HepG2 (cell line): ENCODE data around the gene HECTD4. TPM values are rescaled to one million over a fixed set of nuclear protein-coding genes. Genes with fewer than 3 reads are reported as not detected.

Experiments used
- FOXK2 ChIP-seq: fragments of 450-650 bp; IDR thresholded peaks from 2 replicates; pipeline ENCODE4 v1.6.1; 2016
- GPN1 ChIP-seq: sonication (generic); formaldehyde crosslinking; IDR thresholded peaks from 2 replicates; pipeline ENCODE4 v1.5.1; 2020; ENCODE audit warnings: missing genetic modification reagents, borderline replicate concordance
- HMG20B ChIP-seq: conservative IDR thresholded peaks from 2 replicates; pipeline ENCODE4 v1.6.1; 2016; ENCODE audit warnings: missing genetic modification reagents, missing compliant biosample characterization
- HNF1A ChIP-seq, 2 experiments: sonication (generic) in 1 of 2; formaldehyde crosslinking in 1 of 2; IDR thresholded peaks; 2 replicates each; pipeline versions ENCODE4 v1.4.0 to v1.6.1; 2016 to 2020; ENCODE audit warnings: borderline replicate concordance in 1 of 2, low read depth in 1 of 2, mild to moderate bottlenecking in 1 of 2, missing genetic modification reagents in 1 of 2
- KAT2B ChIP-seq: fragments of 150-350 bp; IDR thresholded peaks from 2 replicates; pipeline ENCODE4 v1.6.1; 2014; ENCODE audit warnings: low read depth, low read length, borderline replicate concordance
- KAT8 ChIP-seq: IDR thresholded peaks from 2 replicates; pipeline ENCODE4 v1.6.1; 2016; ENCODE audit warnings: missing genetic modification reagents, missing compliant biosample characterization
- NAIF1 ChIP-seq: sonication (generic); formaldehyde crosslinking; IDR thresholded peaks from 2 replicates; pipeline ENCODE4 v1.5.0; 2020; ENCODE audit warnings: mild to moderate bottlenecking, missing genetic modification reagents, borderline replicate concordance
- SP2 ChIP-seq: sonication (generic); formaldehyde crosslinking; IDR thresholded peaks from 2 replicates; pipeline ENCODE4 v1.5.1; 2020; ENCODE audit warnings: mild to moderate bottlenecking, missing genetic modification reagents
- ZBTB20 ChIP-seq: sonication (generic); formaldehyde crosslinking; IDR thresholded peaks from 2 replicates; pipeline ENCODE4 v1.8.1; 2023; ENCODE audit warnings: missing genetic modification reagents, low read depth, mild to moderate bottlenecking, borderline replicate concordance
- ZBTB3 ChIP-seq: sonication (generic); formaldehyde crosslinking; IDR thresholded peaks from 2 replicates; pipeline ENCODE4 v1.4.0; 2020; ENCODE audit warnings: low read depth, mild to moderate bottlenecking, moderate library complexity, missing genetic modification reagents, borderline replicate concordance
- ZBTB42 ChIP-seq: sonication (generic); formaldehyde crosslinking; IDR thresholded peaks from 2 replicates; pipeline ENCODE4 v1.5.0; 2020; ENCODE audit warnings: mild to moderate bottlenecking, missing genetic modification reagents
- ZFP62 ChIP-seq: sonication (generic); formaldehyde crosslinking; IDR thresholded peaks from 2 replicates; pipeline ENCODE4 v1.4.0; 2020; ENCODE audit warnings: missing genetic modification reagents
- ZNF12 ChIP-seq: sonication (generic); formaldehyde crosslinking; IDR thresholded peaks from 2 replicates; pipeline ENCODE4 v1.5.0; 2020; ENCODE audit warnings: missing genetic modification reagents
- ZNF337 ChIP-seq: sonication (generic); formaldehyde crosslinking; IDR thresholded peaks from 2 replicates; pipeline ENCODE4 v1.5.1; 2020; ENCODE audit warnings: missing genetic modification reagents, low read depth, mild to moderate bottlenecking, borderline replicate concordance
- ZNF766 ChIP-seq: sonication (generic); formaldehyde crosslinking; IDR thresholded peaks from 2 replicates; pipeline ENCODE4 v1.5.0; 2020; ENCODE audit warnings: missing genetic modification reagents, borderline replicate concordance
- ZNF772 ChIP-seq: sonication (generic); formaldehyde crosslinking; IDR thresholded peaks from 2 replicates; pipeline ENCODE4 v1.5.0; 2020; ENCODE audit warnings: mild to moderate bottlenecking, missing genetic modification reagents
- polyA plus RNA-seq, 8 experiments: library from polyadenylated mRNA; depleted of rRNA in 3 of 8; stranded (reverse) in 7 of 8; unstranded in 1 of 8; fragments of >200 nt; fragmentation: Illumina TruSeq in 4 of 8; extraction: Trizol in 4 of 8; gene quantifications; 2 replicates each; pipeline versions ENCODE4 v1.2.1 to v1.2.3, GENCODE V29; 2011 to 2016; ENCODE audit warnings: low read depth in 4 of 8, missing spikeins in 1 of 8, mixed read lengths in 1 of 8; ENCODE audit not compliant: insufficient read depth in 1 of 8
- total RNA-seq, 5 experiments: library from RNA; depleted of rRNA; stranded (reverse); fragments of >200 nt; fragmentation: Illumina TruSeq; extraction: Trizol; gene quantifications; 2 replicates each; pipeline ENCODE4 v1.2.3, GENCODE V29; 2016; ENCODE audit warnings: low read depth in 1 of 5
- TF ChIP-seq, protein P1 (sequence below): sonication (generic); formaldehyde crosslinking; conservative IDR thresholded peaks from 2 replicates; pipeline ENCODE4 v1.4.0; 2020; ENCODE audit warnings: missing genetic modification reagents
- TF ChIP-seq, protein P2 (sequence below): sonication (generic); formaldehyde crosslinking; IDR thresholded peaks from 2 replicates; pipeline ENCODE4 v1.4.0; 2020; ENCODE audit warnings: missing genetic modification reagents
- TF ChIP-seq, protein P3 (sequence below): sonication (generic); formaldehyde crosslinking; IDR thresholded peaks from 2 replicates; pipeline ENCODE4 v1.4.0; 2020; ENCODE audit warnings: missing genetic modification reagents

Gene HECTD4
- total and polyA plus RNA-seq, 2 of the 13 experiments (the other 11 are each of a cell fraction or from before 2014, with no cell fraction given), result 9.0 to 11.4 TPM

DNA sequence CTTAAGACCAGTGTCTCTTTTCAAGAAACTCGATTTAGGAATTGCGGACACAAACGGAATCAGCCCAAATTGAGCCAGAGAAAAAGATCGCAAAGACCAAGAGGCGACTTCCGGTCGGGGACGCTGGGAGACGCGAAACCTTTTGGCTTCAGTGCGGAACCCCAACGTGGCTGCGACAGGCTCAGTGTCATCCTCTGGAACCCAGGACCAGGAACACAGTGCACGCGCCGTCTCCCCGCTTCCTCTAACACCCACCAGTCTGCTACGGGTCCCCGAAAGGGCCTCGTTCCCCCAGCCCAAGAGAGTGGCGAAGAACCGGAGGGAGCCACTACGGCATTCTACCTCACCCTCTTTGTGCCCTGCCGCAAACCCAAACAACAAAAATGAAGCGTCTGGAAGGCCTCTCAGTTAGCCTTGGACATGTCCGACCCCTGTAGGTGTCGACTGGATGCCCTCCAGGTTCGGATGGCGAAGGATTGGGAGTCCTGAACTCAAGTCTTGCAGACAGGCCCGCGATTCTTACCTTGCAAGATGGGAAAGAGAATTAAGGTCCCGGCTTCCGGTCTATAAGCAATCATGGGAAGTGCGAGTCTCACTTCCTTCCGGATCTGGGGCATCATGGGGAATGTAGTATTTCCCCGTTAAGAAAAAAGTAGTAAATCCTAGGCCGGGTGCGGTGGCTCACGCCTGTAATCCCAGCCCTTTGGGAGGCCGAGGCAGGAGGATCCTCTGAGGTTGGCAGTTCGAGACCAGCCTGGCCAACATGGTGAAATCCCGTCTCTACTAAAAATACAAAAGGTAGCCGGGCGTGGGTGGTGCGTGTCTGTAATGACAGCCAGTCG lies 27.1 kb upstream of the HECTD4 start, which contains the start of gene RPL6 (continued):
- TF ChIP-seq, protein P1, sequence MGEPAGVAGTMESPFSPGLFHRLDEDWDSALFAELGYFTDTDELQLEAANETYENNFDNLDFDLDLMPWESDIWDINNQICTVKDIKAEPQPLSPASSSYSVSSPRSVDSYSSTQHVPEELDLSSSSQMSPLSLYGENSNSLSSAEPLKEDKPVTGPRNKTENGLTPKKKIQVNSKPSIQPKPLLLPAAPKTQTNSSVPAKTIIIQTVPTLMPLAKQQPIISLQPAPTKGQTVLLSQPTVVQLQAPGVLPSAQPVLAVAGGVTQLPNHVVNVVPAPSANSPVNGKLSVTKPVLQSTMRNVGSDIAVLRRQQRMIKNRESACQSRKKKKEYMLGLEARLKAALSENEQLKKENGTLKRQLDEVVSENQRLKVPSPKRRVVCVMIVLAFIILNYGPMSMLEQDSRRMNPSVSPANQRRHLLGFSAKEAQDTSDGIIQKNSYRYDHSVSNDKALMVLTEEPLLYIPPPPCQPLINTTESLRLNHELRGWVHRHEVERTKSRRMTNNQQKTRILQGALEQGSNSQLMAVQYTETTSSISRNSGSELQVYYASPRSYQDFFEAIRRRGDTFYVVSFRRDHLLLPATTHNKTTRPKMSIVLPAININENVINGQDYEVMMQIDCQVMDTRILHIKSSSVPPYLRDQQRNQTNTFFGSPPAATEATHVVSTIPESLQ, result no peak
- peak; percentile 40; the same call in 1 of the 2 replicates for TF ChIP-seq HNF1A (IDR thresholded peaks at IDR 0.05; ENCODE audit: low read depth)
- TF ChIP-seq HNF1A (CRISPR knock-in tag; IDR thresholded peaks at IDR 0.05; ENCODE audit: borderline replicate concordance), result no peak; the same call in 1 of the 2 replicates
- TF ChIP-seq HMG20B, result no peak
- peak; percentile 94 for TF ChIP-seq KAT8 (CRISPR knock-in tag)
- no peak for TF ChIP-seq ZNF12 (CRISPR knock-in tag)
- 0 out of 2 replicates have a peak, but pooled peaks have one; percentile 59 for TF ChIP-seq GPN1 (CRISPR knock-in tag)
- peak; percentile 91 for TF ChIP-seq ZNF772 (CRISPR knock-in tag)
- TF ChIP-seq KAT2B, result no peak
- TF ChIP-seq, protein P2, sequence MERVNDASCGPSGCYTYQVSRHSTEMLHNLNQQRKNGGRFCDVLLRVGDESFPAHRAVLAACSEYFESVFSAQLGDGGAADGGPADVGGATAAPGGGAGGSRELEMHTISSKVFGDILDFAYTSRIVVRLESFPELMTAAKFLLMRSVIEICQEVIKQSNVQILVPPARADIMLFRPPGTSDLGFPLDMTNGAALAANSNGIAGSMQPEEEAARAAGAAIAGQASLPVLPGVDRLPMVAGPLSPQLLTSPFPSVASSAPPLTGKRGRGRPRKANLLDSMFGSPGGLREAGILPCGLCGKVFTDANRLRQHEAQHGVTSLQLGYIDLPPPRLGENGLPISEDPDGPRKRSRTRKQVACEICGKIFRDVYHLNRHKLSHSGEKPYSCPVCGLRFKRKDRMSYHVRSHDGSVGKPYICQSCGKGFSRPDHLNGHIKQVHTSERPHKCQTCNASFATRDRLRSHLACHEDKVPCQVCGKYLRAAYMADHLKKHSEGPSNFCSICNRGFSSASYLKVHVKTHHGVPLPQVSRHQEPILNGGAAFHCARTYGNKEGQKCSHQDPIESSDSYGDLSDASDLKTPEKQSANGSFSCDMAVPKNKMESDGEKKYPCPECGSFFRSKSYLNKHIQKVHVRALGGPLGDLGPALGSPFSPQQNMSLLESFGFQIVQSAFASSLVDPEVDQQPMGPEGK (CRISPR knock-in tag), result no peak
- TF ChIP-seq ZFP62 (CRISPR knock-in tag), result 0 out of 2 replicates have a peak, but pooled peaks have one; percentile 39
- TF ChIP-seq ZBTB3 (CRISPR knock-in tag), result 0 out of 2 replicates have a peak, but pooled peaks have one; percentile 9
- no peak; the same call in 1 of the 2 replicates for TF ChIP-seq ZBTB42 (CRISPR knock-in tag)
- TF ChIP-seq FOXK2, result no peak
- TF ChIP-seq NAIF1 (CRISPR knock-in tag), result no peak; the same call in 1 of the 2 replicates
- TF ChIP-seq, protein P3, sequence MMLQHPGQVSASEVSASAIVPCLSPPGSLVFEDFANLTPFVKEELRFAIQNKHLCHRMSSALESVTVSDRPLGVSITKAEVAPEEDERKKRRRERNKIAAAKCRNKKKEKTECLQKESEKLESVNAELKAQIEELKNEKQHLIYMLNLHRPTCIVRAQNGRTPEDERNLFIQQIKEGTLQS, result no peak
- peak; percentile 95; the same call in 1 of the 2 replicates for TF ChIP-seq ZNF766 (CRISPR knock-in tag)
- TF ChIP-seq SP2 (CRISPR knock-in tag), result no peak
- TF ChIP-seq ZNF337 (CRISPR knock-in tag), result 0 out of 2 replicates have a peak, but pooled peaks have one; percentile 72
- no peak for TF ChIP-seq ZBTB20 (CRISPR knock-in tag)
